ENCODE measurements around the gene GRID1. TPM values are rescaled to one million over a fixed set of nuclear protein-coding genes. Genes with fewer than 3 reads are reported as not detected.
"Not testable (repeated sequence)": the region's sequence is repeated elsewhere in the genome, so short reads cannot be mapped to it uniquely, and the experiment has no call there.

Gene GRID1
- total RNA-seq, 1 donor from 2014 or later, result 0.22 TPM

DNA sequence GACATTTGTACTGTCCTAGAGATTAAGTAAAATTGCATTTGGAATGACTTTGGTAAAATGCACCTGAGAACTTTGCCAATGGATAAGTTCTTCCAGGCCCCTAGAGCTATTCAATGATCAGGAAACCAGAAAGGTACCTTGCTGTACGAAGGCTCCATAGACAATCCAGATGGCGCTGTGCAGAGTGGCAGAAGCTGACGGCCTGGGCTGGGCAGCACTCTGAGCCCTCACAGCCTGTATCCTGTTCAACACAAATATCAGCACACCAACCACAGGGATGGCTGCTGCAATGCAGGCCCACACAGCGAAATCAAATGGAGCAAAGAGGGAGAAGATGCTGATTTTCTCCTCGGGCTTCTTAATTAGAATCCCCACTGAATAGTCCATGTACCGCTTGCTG is 642.4 kb downstream of the GRID1 start:
- TF ChIP-seq CTCF (IDR thresholded peaks at IDR 0.05; ENCODE audit: unreplicated experiment), result no peak
- Mint-ChIP-seq H3K27me3 (no peaks in the 10 kb centered on the region), H3K4me3 (ENCODE audit: low read depth) (no peak overlapping the region), H3K27ac (no peak overlapping the region), H3K9me3 (ENCODE audit: low read depth) (no peaks in the 10 kb centered on the region), H3K4me1 (ENCODE audit: low read depth) (peaks cover 5% of the 10 kb centered on the region), H3K36me3 (ENCODE audit: insufficient read depth) (no peaks in the 10 kb centered on the region)
- no peak for DNase-seq (ENCODE audit: low spot score, unreplicated experiment)

DNA sequence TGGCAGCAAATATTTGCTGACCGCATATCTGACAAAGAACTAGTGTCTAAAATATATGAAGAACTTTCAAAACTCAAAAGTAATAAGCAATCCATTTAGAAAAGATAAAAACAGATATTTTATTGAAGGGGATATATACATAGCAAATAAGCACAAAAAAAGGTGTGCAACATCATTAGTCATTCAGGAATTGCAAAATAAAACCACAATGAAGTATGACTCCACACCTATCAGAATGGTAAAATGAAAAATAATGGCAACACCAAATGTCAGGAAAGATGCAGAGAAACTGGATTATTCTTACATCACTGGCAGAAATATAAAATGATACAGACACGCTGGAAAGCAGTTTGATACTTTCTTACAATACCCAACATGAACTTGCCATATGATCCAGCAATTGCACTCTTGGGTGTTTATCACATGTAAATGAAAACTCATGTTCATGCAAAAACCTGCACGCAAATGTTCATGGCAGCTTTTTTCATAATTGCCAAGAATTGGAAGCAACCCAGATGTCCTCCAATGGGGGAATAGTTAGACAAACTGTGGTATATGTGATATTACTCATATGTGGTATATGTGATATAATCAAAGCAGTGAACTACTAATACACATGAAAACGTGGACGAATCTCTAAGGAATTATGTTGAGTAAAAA is 645.5 kb downstream of the GRID1 start:
- no peak for DNase-seq (ENCODE audit: low spot score, unreplicated experiment)
- Mint-ChIP-seq H3K27me3 (no peaks in the 10 kb centered on the region), H3K27ac (no peak overlapping the region), H3K4me1 (ENCODE audit: low read depth) (peaks cover 1% of the 10 kb centered on the region), H3K9me3 (ENCODE audit: low read depth) (no peaks in the 10 kb centered on the region), H3K36me3 (ENCODE audit: insufficient read depth) (no peaks in the 10 kb centered on the region), H3K4me3 (ENCODE audit: low read depth) (no peak overlapping the region)
- no peak for TF ChIP-seq CTCF (IDR thresholded peaks at IDR 0.05; ENCODE audit: unreplicated experiment)

GRCh38 chr10:85719408-85719807 is 647.2 kb downstream of the GRID1 start:
- TF ChIP-seq CTCF (IDR thresholded peaks at IDR 0.05; ENCODE audit: unreplicated experiment), result no peak
- no peaks in the 10 kb centered on the region for H3K27me3 Mint-ChIP-seq
- H3K4me3 Mint-ChIP-seq (ENCODE audit: low read depth), result no peak overlapping the region
- H3K4me1 Mint-ChIP-seq (ENCODE audit: low read depth), result peaks cover 1% of the 10 kb centered on the region
- DNase-seq (ENCODE audit: low spot score, unreplicated experiment), result no peak
- H3K36me3 Mint-ChIP-seq (ENCODE audit: insufficient read depth), result no peaks in the 10 kb centered on the region
- no peak overlapping the region for H3K27ac Mint-ChIP-seq
- H3K9me3 Mint-ChIP-seq (ENCODE audit: low read depth), result no peaks in the 10 kb centered on the region

GRCh38 chr10:85713885-85714284 is 652.7 kb downstream of the GRID1 start:
- no peak overlapping the region for H3K27ac Mint-ChIP-seq
- peaks cover 5% of the 10 kb centered on the region for H3K9me3 Mint-ChIP-seq (ENCODE audit: low read depth)
- no peak for DNase-seq (ENCODE audit: low spot score, unreplicated experiment)
- H3K4me1 Mint-ChIP-seq (ENCODE audit: low read depth), result no peaks in the 10 kb centered on the region
- no peak for TF ChIP-seq CTCF (IDR thresholded peaks at IDR 0.05; ENCODE audit: unreplicated experiment)
- no peaks in the 10 kb centered on the region for H3K27me3 Mint-ChIP-seq
- H3K36me3 Mint-ChIP-seq (ENCODE audit: insufficient read depth), result no peaks in the 10 kb centered on the region
- no peak overlapping the region for H3K4me3 Mint-ChIP-seq (ENCODE audit: low read depth)

GRCh38 chr10:85702768-85703167 is 663.8 kb downstream of the GRID1 start:
- Mint-ChIP-seq H3K9me3 (ENCODE audit: low read depth) (no peaks in the 10 kb centered on the region), H3K36me3 (ENCODE audit: insufficient read depth) (no peaks in the 10 kb centered on the region), H3K27ac (no peak overlapping the region), H3K27me3 (no peaks in the 10 kb centered on the region), H3K4me1 (ENCODE audit: low read depth) (no peaks in the 10 kb centered on the region), H3K4me3 (ENCODE audit: low read depth) (no peak overlapping the region)
- TF ChIP-seq CTCF (IDR thresholded peaks at IDR 0.05; ENCODE audit: unreplicated experiment), result no peak
- DNase-seq (ENCODE audit: low spot score, unreplicated experiment), result no peak

DNA sequence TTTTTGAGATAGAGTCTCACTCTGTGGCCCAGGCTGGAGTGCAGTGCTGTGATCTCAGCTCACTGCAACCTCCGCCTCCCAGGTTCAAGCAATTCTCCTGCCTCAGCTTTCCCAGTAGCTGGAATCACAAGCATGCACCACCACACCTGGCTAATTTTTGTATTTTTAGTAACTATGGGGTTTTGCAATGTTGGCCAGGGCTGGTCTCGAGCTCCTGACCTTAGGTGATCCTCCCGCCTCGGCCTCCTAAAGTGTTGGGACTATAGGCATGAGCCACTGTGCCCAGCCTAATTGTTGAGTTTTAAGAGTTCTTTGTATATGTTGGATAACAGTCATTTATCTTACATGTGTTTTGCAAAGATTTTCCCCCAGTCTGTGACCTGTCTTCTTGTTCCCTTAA is 667.5 kb downstream of the GRID1 start:
- not testable (repeated sequence) for H3K36me3 Mint-ChIP-seq (ENCODE audit: insufficient read depth); H3K9me3 Mint-ChIP-seq (ENCODE audit: low read depth); H3K4me3 Mint-ChIP-seq (ENCODE audit: low read depth); H3K27me3 Mint-ChIP-seq; H3K4me1 Mint-ChIP-seq (ENCODE audit: low read depth); H3K27ac Mint-ChIP-seq; DNase-seq (ENCODE audit: low spot score, unreplicated experiment)

Data from progenitor cell of endocrine pancreas (in vitro differentiated cells).